Loucy (cell line): Measurements from ENCODE around the gene CLNK.

ENCODE experiments used
- CTCF ChIP-seq: fragments of 200-600 bp; sonication (generic); conservative IDR thresholded peaks from 2 replicates; pipeline ENCODE4 v1.5.1; 2014; ENCODE audit warnings: mild to moderate bottlenecking, antibody characterized with exemption, low read length
- EZH2phosphoT487 ChIP-seq: fragments of 200-600 bp; IDR thresholded peaks from 2 replicates; pipeline ENCODE4 v1.6.1; 2018; ENCODE audit warnings: antibody characterized with exemption, mild to moderate bottlenecking, moderate library complexity, borderline replicate concordance

GRCh38 chr4:10582951-10583350 lies 101.6 kb downstream of the CLNK start:
- TF ChIP-seq CTCF (no peak), EZH2phosphoT487 (no peak)
